Fibroblast of the aortic adventitia (primary cell): ENCODE results near the gene SKIC8. TPM values are rescaled to one million over a fixed set of nuclear protein-coding genes. Genes with fewer than 3 reads are reported as not detected.

Experiments
- DNase-seq: peaks from one replicate; pipeline ENCODE4 v3.0.0-alpha.2; 2010; ENCODE audit warnings: low read depth
- H3K4me3 ChIP-seq: 2 replicates; pipeline ENCODE4 v1.5.1; 2011; ENCODE audit warnings: low read depth, mild to moderate bottlenecking, control low read depth, low read length, moderate library complexity
- CTCF ChIP-seq: IDR thresholded peaks from 2 replicates; pipeline ENCODE4 v1.5.1; 2011; ENCODE audit warnings: mild to moderate bottlenecking, low read length, control low read depth, inconsistent platforms; ENCODE audit not compliant: insufficient read depth
- total RNA-seq: library from RNA; depleted of rRNA; stranded (reverse); fragments of >200 nt; gene quantifications from 2 replicates; pipeline ENCODE4 v1.2.3, GENCODE V29; 2012; ENCODE audit warnings: low replicate concordance

SKIC8 gene
- total RNA-seq, 1 donor: 62.1 TPM

- no peak for TF ChIP-seq CTCF
- H3K4me3 ChIP-seq: no peak overlapping the region
Measured at GRCh38 chr15:78301326-78301725, 1.9 kb upstream of the SKIC8 start.

GRCh38 chr15:78292219-78292618, 7.2 kb downstream of the SKIC8 start:
- no peak for DNase-seq
- no peak overlapping the region for H3K4me3 ChIP-seq
- TF ChIP-seq CTCF: no peak

More at GRCh38 chr15:78301326-78301725, 1.9 kb upstream of the SKIC8 start:
- DNase-seq: no peak

GRCh38 chr15:78291698-78292097, 7.7 kb downstream of the SKIC8 start:
- H3K4me3 ChIP-seq: no peak overlapping the region
- DNase-seq: no peak
- no peak for TF ChIP-seq CTCF

GRCh38 chr15:78291052-78291451, 8.4 kb downstream of the SKIC8 start:
- no peak for DNase-seq
- no peak for TF ChIP-seq CTCF
- H3K4me3 ChIP-seq: no peak overlapping the region

- TF ChIP-seq CTCF: no peak
- no peak overlapping the region for H3K4me3 ChIP-seq
- DNase-seq: no peak
Measured at GRCh38 chr15:78290222-78290621, 9.2 kb downstream of the SKIC8 start.

- no peak for TF ChIP-seq CTCF
- no peak overlapping the region for H3K4me3 ChIP-seq
- no peak for DNase-seq
Measured at GRCh38 chr15:78284758-78285157, 14.7 kb downstream of the SKIC8 start.

- DNase-seq: no peak
- no peak overlapping the region for H3K4me3 ChIP-seq
- TF ChIP-seq CTCF: no peak
Measured at GRCh38 chr15:78282324-78282723, 17.1 kb downstream of the SKIC8 start.
